ENCODE data around the gene CHADL.

DNA sequence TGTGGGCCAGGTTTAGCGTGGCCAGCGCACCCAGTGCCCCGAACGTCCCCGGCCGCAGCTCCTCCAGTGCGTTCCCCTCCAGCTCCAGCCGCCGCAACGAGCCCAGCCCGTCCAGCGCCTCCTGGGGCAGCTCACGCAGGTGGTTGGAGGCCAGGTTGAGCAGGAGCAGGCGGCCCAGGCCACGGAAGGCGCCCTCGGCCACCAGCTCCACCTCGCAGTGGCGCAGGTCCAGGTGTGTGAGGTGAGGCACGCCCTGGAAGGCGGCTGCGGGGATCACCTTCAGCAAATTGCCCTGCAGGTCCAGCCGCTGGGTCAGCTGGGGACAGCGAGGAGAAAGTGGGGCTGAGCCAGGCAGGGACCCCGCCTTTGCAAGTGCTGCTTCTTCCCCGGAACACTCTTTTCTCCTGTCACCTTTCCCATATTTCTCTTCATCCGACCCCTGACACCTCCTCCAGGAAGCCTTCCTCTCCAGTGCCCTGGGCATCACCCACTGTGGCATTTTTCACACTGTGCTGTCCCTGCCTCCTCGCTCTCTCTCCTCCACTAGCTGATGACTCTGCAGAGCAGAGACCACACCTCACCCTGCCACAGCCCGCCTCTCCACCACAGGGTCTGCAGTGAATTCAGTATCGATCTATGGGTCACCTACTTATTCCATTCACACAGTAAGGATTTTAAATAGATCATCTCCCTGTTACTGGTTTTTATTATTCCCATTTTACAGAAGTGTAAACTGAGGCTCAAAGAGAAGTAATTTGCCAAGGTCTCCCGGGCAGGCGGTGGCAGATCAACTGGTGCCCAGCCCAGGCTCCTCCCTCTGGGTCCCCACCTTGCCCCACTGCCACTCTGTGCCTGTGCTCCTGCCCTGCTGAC lies 1.9 kb downstream of the CHADL start:
- TF ChIP-seq, protein P1, sequence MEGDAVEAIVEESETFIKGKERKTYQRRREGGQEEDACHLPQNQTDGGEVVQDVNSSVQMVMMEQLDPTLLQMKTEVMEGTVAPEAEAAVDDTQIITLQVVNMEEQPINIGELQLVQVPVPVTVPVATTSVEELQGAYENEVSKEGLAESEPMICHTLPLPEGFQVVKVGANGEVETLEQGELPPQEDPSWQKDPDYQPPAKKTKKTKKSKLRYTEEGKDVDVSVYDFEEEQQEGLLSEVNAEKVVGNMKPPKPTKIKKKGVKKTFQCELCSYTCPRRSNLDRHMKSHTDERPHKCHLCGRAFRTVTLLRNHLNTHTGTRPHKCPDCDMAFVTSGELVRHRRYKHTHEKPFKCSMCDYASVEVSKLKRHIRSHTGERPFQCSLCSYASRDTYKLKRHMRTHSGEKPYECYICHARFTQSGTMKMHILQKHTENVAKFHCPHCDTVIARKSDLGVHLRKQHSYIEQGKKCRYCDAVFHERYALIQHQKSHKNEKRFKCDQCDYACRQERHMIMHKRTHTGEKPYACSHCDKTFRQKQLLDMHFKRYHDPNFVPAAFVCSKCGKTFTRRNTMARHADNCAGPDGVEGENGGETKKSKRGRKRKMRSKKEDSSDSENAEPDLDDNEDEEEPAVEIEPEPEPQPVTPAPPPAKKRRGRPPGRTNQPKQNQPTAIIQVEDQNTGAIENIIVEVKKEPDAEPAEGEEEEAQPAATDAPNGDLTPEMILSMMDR (IDR thresholded peaks at IDR 0.05; ENCODE audit: control extremely low read depth in 1 of 3, insufficient read depth in 1 of 3, low read depth in 1 of 3, low read length in 3 of 3) = no peak
- no peak; the same call in 1 of the 2 replicates for TF ChIP-seq GABPA (IDR thresholded peaks at IDR 0.05; ENCODE audit: borderline replicate concordance, insufficient read depth, low read length)
- no peak for TF ChIP-seq POLR2A (IDR thresholded peaks at IDR 0.05; ENCODE audit: control extremely low read depth in 1 of 2, low read depth in 2 of 2, low read length in 2 of 2)
- TF ChIP-seq CBX5 (IDR thresholded peaks at IDR 0.05; ENCODE audit: low read depth, low read length) = no peak
- TF ChIP-seq RFX5 (IDR thresholded peaks at IDR 0.05; ENCODE audit: borderline replicate concordance, low read depth, low read length) = no peak
- no peak for TF ChIP-seq SUZ12 (IDR thresholded peaks at IDR 0.05; ENCODE audit: low read length)
- TF ChIP-seq, protein P2, sequence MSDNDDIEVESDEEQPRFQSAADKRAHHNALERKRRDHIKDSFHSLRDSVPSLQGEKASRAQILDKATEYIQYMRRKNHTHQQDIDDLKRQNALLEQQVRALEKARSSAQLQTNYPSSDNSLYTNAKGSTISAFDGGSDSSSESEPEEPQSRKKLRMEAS (IDR thresholded peaks at IDR 0.05) = no peak
- no peak for TF ChIP-seq EZH2 (IDR thresholded peaks at IDR 0.05; ENCODE audit: low read depth, low read length, severe bottlenecking)
- no peak for TF ChIP-seq RBBP5 (IDR thresholded peaks at IDR 0.05; ENCODE audit: borderline replicate concordance, low read depth, low read length)
